ENCODE measurements around the gene KIAA1217. TPM values are rescaled to one million over a fixed set of nuclear protein-coding genes. Genes with fewer than 3 reads are reported as not detected.
A peak's percentile ranks its signal among the peaks of the same experiment; 100 is the strongest.

Gene KIAA1217
- total and polyA plus RNA-seq, 2 experiments from 2014 or later, result 5.4 to 8.1 TPM

GRCh38 chr10:24419066-24419465 is 210.1 kb downstream of the KIAA1217 start:
- in situ Hi-C loops (cut with MboI), result no loop called here
- WGBS, 2 experiments (ENCODE audit: low coverage in 1 of 2, low lambda C conversion rate in 2 of 2, missing lambda C conversion rate in 2 of 2), result 60 to 67% methylated on average over 3 of the region's 3 CpGs
- no peak overlapping the region for H3K4me2 ChIP-seq (ENCODE audit: unreplicated experiment)
- H3K36me3 ChIP-seq (ENCODE audit: low read depth), result no peaks in the 10 kb centered on the region
- no peaks in the 10 kb centered on the region for H3K9me3 ChIP-seq (ENCODE audit: low read depth)
- H3K27ac ChIP-seq, result no peak overlapping the region
- H3K79me2 ChIP-seq (ENCODE audit: insufficient read depth), result no peaks in the 10 kb centered on the region
- H3K9ac ChIP-seq, result no peak overlapping the region
- peaks cover 12% of the 10 kb centered on the region for H3K4me1 ChIP-seq (ENCODE audit: insufficient read depth)
- no peaks in the 10 kb centered on the region for H3K27me3 ChIP-seq (replicated peaks; ENCODE audit: insufficient read depth)
- TF ChIP-seq EZH2phosphoT487 (IDR thresholded peaks at IDR 0.05; ENCODE audit: insufficient read depth, low read depth), result no peak
- no peak for TF ChIP-seq EZH2 (IDR thresholded peaks at IDR 0.05; ENCODE audit: insufficient read depth, poor library complexity, severe bottlenecking)
- H2AFZ ChIP-seq, result no peak overlapping the region
- no peaks in the 10 kb centered on the region for H3K9me2 ChIP-seq (ENCODE audit: insufficient read depth)
- DNase-seq, result peak; percentile 72
- H3K4me3 ChIP-seq, result no peak overlapping the region
- no peaks in the 10 kb centered on the region for H3F3A ChIP-seq (ENCODE audit: insufficient read depth)
- no peaks in the 10 kb centered on the region for H4K20me1 ChIP-seq (ENCODE audit: insufficient read depth)

DNA sequence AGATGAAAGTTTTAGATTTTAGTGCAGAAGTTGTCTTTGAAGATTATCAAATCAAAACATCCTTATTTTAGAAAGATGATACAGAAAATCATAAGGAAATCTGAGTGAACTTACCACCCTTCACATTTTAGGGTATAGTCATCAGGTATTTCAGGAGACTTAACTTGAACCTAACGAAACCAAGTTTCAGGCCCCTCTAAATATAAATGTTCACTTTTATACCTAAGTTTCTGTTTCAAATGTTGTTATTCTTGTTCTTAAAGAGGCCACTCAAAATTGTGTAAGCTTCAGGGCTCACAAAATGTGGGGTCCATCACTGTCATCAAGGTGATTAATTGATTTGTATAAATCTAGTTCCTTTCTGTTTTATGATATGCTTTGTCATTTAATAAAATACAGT is 216.2 kb downstream of the KIAA1217 start:
- TF ChIP-seq EZH2phosphoT487 (IDR thresholded peaks at IDR 0.05; ENCODE audit: insufficient read depth, low read depth), result no peak
- no peak for TF ChIP-seq EZH2 (IDR thresholded peaks at IDR 0.05; ENCODE audit: insufficient read depth, poor library complexity, severe bottlenecking)
- in situ Hi-C loops (cut with MboI), result no loop called here
- 92 to 100% methylated on average over 1 of the region's 1 CpG for WGBS, 2 experiments (ENCODE audit: low coverage in 1 of 2, low lambda C conversion rate in 2 of 2, missing lambda C conversion rate in 2 of 2)

DNA sequence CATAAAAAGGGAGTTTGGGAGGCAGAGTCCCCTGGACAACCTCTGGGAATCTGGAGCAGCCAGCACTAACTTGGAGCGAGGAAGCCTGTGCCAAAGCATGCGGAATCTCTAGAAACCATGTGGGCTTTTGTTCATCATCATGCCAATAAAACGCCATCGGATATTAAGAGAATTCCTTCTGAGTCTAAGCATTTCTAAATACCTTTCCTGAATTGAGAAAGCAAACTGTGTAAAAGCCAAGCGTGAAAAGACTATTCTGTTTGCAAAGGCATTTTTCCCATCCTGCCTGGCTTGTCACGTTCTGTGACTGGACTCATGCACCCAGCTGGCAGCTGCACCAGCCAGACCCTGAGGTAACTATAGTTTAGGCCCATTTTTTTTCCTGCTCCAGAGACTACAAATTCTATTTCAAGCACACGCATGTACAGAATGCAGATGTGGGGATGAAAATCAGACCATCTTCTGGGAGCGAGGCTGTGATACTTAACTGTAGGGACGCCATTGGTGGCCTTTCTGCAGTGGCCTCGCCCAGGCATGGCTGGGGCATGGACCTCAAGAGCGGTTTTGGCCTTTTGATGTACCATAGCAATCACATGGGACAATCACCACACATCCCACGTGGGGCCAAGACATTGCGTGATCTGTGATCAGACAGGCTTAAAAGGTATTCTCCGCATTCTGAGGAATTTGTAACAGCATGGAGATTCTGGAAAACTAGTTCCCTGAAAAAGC is 218.9 kb downstream of the KIAA1217 start:
- H3K4me2 ChIP-seq (ENCODE audit: unreplicated experiment), result peak overlapping the region; percentile 45
- H3K27me3 ChIP-seq (replicated peaks; ENCODE audit: insufficient read depth), result no peaks in the 10 kb centered on the region
- WGBS, 2 experiments (ENCODE audit: low coverage in 1 of 2, low lambda C conversion rate in 2 of 2, missing lambda C conversion rate in 2 of 2), result 38 to 42% methylated on average over 14 of the region's 14 CpGs
- no peaks in the 10 kb centered on the region for H3K79me2 ChIP-seq (ENCODE audit: insufficient read depth)
- peak overlapping the region; percentile 77 for H3K27ac ChIP-seq
- no peaks in the 10 kb centered on the region for H4K20me1 ChIP-seq (ENCODE audit: insufficient read depth)
- no peaks in the 10 kb centered on the region for H3K36me3 ChIP-seq (ENCODE audit: low read depth)
- peaks cover 15% of the 10 kb centered on the region for H3K4me1 ChIP-seq (ENCODE audit: insufficient read depth)
- no peak overlapping the region for H3K4me3 ChIP-seq
- H3K9ac ChIP-seq, result peak overlapping the region; percentile 56
- TF ChIP-seq EZH2phosphoT487 (IDR thresholded peaks at IDR 0.05; ENCODE audit: insufficient read depth, low read depth) (no peak), EZH2 (IDR thresholded peaks at IDR 0.05; ENCODE audit: insufficient read depth, poor library complexity, severe bottlenecking) (no peak)
- H3F3A ChIP-seq (ENCODE audit: insufficient read depth), result peaks cover 4% of the 10 kb centered on the region; the same call in 1 of the 2 replicates
- H3K9me2 ChIP-seq (ENCODE audit: insufficient read depth), result no peaks in the 10 kb centered on the region
- H2AFZ ChIP-seq, result no peak overlapping the region
- in situ Hi-C loops (cut with MboI), result no loop called here
- peak; percentile 82 for DNase-seq
- H3K9me3 ChIP-seq (ENCODE audit: low read depth), result no peaks in the 10 kb centered on the region

More for the DNA sequence above, 216.2 kb downstream of the KIAA1217 start:
- Histone ChIP-seq H3K79me2 (ENCODE audit: insufficient read depth) (no peaks in the 10 kb centered on the region), H3K4me1 (ENCODE audit: insufficient read depth) (peaks cover 15% of the 10 kb centered on the region), H3K36me3 (ENCODE audit: low read depth) (no peaks in the 10 kb centered on the region), H3K4me3 (no peak overlapping the region), H3K27ac (no peak overlapping the region), H3K9me2 (ENCODE audit: insufficient read depth) (no peaks in the 10 kb centered on the region), H3K27me3 (replicated peaks; ENCODE audit: insufficient read depth) (no peaks in the 10 kb centered on the region), H3F3A (ENCODE audit: insufficient read depth) (peaks cover 4% of the 10 kb centered on the region; the same call in 1 of the 2 replicates), H4K20me1 (ENCODE audit: insufficient read depth) (no peaks in the 10 kb centered on the region), H3K9me3 (ENCODE audit: low read depth) (no peaks in the 10 kb centered on the region), H2AFZ (no peak overlapping the region), H3K9ac (no peak overlapping the region), H3K4me2 (ENCODE audit: unreplicated experiment) (no peak overlapping the region)
- no peak for DNase-seq

DNA sequence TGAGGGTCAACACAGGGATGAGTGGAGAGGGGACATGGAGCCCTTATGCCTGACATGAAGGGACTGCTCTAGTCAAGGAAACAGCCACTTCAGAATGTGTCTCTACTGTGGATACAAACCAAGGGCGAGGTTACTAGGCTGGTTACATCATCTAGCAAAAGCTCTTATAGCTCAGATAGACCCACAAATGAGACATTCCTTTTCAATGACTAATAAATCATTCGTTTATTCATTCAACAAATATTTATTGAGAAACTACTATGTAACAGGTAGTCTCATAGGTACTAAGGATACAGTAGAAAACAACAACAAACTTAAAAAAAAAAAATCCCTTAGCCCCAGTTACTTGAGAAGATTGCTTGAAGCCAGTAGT is 219.5 kb downstream of the KIAA1217 start:
- Histone ChIP-seq H3K27ac (peak overlapping the region; percentile 77), H4K20me1 (ENCODE audit: insufficient read depth) (no peaks in the 10 kb centered on the region), H3K4me1 (ENCODE audit: insufficient read depth) (peaks cover 15% of the 10 kb centered on the region), H3K27me3 (replicated peaks; ENCODE audit: insufficient read depth) (no peaks in the 10 kb centered on the region), H3K4me2 (ENCODE audit: unreplicated experiment) (peak overlapping the region; percentile 45), H3F3A (ENCODE audit: insufficient read depth) (peaks cover 4% of the 10 kb centered on the region; the same call in 1 of the 2 replicates), H2AFZ (no peak overlapping the region), H3K4me3 (no peak overlapping the region), H3K9ac (peak overlapping the region; percentile 56), H3K36me3 (ENCODE audit: low read depth) (no peaks in the 10 kb centered on the region), H3K9me2 (ENCODE audit: insufficient read depth) (no peaks in the 10 kb centered on the region), H3K79me2 (ENCODE audit: insufficient read depth) (no peaks in the 10 kb centered on the region), H3K9me3 (ENCODE audit: low read depth) (no peaks in the 10 kb centered on the region)
- DNase-seq, result peak; percentile 88
- TF ChIP-seq EZH2phosphoT487 (IDR thresholded peaks at IDR 0.05; ENCODE audit: insufficient read depth, low read depth), result no peak
- TF ChIP-seq EZH2 (IDR thresholded peaks at IDR 0.05; ENCODE audit: insufficient read depth, poor library complexity, severe bottlenecking), result no peak
- 5 to 7% methylated on average over 2 of the region's 2 CpGs for WGBS, 2 experiments (ENCODE audit: low coverage in 1 of 2, low lambda C conversion rate in 2 of 2, missing lambda C conversion rate in 2 of 2)
- in situ Hi-C loops (cut with MboI), result no loop called here

All from GM23248 (cell line).